GM19463 (cell line): Measurements from ENCODE around the gene ORAI1.
"Not testable (repeated sequence)": the region's sequence is repeated elsewhere in the genome, so short reads cannot be mapped to it uniquely, and the experiment has no call there.

Experiments
- ATAC-seq: cut with Tn5 transposase; IDR thresholded peaks from one replicate; pipeline ENCODE4 v1.9.1; 2021; ENCODE audit warnings: mild to moderate bottlenecking, moderate library complexity; ENCODE audit not compliant: unreplicated experiment

The ORAI1 gene

GRCh38 chr12:121602766-121603165, 23.6 kb upstream of the ORAI1 start:
- ATAC-seq: no peak

GRCh38 chr12:121603581-121603980, 22.7 kb upstream of the ORAI1 start:
- ATAC-seq: no peak

GRCh38 chr12:121608301-121608700, 18.0 kb upstream of the ORAI1 start:
- ATAC-seq: no peak

GRCh38 chr12:121610239-121611149, 15.8 kb upstream of the ORAI1 start:
- no peak for ATAC-seq

GRCh38 chr12:121611306-121611705, 15.0 kb upstream of the ORAI1 start:
- ATAC-seq: no peak

- no peak for ATAC-seq
Observed at GRCh38 chr12:121613462-121613861, 12.9 kb upstream of the ORAI1 start.

- no peak for ATAC-seq
Observed at GRCh38 chr12:121614872-121615467, 11.4 kb upstream of the ORAI1 start.

GRCh38 chr12:121618659-121619233, 7.6 kb upstream of the ORAI1 start:
- ATAC-seq: no peak

GRCh38 chr12:121620333-121620891, 5.9 kb upstream of the ORAI1 start:
- no peak for ATAC-seq

- ATAC-seq: peak; percentile 24
Observed at GRCh38 chr12:121626853-121627640, 717 bp downstream of the ORAI1 start.

GRCh38 chr12:121628037-121628436, 1.7 kb downstream of the ORAI1 start:
- no peak for ATAC-seq

- ATAC-seq: no peak
Observed at GRCh38 chr12:121628536-121628935, 2.2 kb downstream of the ORAI1 start.

- ATAC-seq: no peak
Observed at GRCh38 chr12:121630791-121631355, 4.5 kb downstream of the ORAI1 start.

- ATAC-seq: no peak
Observed at GRCh38 chr12:121632069-121632970, 6.0 kb downstream of the ORAI1 start.

- ATAC-seq: not testable (repeated sequence)
Observed at GRCh38 chr12:121633833-121634196, 7.5 kb downstream of the ORAI1 start.

GRCh38 chr12:121634836-121635235, 8.5 kb downstream of the ORAI1 start:
- no peak for ATAC-seq

- ATAC-seq: peak; percentile 65
Observed at GRCh38 chr12:121637231-121637914, 11.0 kb downstream of the ORAI1 start.

GRCh38 chr12:121638298-121639202, 12.2 kb downstream of the ORAI1 start:
- no peak for ATAC-seq
